Measurements from ENCODE around the gene PSMA6.
"Not testable (repeated sequence)": the region's sequence is repeated elsewhere in the genome, so short reads cannot be mapped to it uniquely, and the experiment has no call there.

Gene PSMA6

DNA sequence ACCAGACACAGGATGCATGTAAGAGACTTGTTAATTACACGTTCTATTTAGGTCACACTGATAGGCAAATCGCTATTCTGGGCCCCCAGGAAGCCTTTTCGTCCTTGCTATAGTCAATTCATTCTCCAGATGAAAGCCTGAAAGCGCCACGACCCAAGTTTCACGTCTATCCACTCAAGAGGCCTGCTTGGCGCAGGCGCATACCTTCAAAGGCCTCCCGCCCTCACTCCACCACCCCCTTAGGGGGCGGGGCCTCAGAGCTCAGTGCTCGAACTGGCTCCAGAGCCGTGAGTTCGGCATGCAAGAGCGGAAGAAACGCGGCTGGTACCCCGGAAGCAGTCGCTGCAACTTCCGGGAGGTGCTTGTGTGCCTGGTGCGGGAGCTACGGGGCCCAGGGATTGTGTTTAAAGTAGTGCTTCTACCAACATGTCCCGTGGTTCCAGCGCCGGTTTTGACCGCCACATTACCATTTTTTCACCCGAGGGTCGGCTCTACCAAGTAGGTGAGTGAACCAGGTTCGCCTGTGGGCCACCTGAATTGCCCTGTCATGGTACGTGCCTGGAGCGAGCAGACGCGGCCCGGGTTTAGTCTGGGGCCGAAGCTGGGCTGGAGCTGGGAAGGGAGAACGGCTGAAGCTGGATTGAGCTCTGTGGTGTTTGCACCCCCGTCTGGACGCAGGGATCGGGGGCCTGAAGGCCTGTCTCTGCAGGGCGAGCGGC is at the start of gene PSMA6:
TSS of gene PSMA6 (plus strand) at position 332 of the 719 bp plus-strand sequence. CDS start at position 427, 95 bp downstream.
- peak; percentile 99 for DNase-seq

GRCh38 chr14:35242599-35243311 is 49.4 kb upstream of the PSMA6 start:
- DNase-seq, result no peak

GRCh38 chr14:35243956-35244355 is 48.2 kb upstream of the PSMA6 start:
- DNase-seq, result no peak

GRCh38 chr14:35244542-35244941 is 47.6 kb upstream of the PSMA6 start:
- DNase-seq, result no peak

- no peak for DNase-seq
Measured at GRCh38 chr14:35245051-35245450, 47.1 kb upstream of the PSMA6 start.

GRCh38 chr14:35247777-35248475 is 44.3 kb upstream of the PSMA6 start:
- no peak for DNase-seq

GRCh38 chr14:35248476-35248788 is 43.8 kb upstream of the PSMA6 start:
- DNase-seq, result no peak

DNA sequence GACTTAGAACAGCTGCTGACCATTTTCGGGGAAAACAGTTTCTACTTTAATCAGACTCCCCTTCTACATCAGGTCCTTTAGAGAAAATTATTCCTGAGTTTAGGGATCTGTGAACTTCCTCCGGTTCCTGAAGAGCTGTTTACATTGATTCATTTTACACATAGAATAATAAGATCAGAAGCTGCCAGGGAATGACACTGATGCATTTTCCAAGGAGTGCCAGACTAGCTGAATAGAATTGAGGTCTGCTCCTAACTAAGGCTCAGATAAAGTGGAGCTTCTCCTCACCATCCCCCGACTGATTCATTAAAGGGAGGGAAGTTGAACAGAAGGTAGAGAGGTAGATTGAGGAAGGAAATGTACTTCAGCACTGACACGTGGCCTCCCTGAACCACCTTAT is 41.9 kb upstream of the PSMA6 start:
- DNase-seq, result no peak

DNA sequence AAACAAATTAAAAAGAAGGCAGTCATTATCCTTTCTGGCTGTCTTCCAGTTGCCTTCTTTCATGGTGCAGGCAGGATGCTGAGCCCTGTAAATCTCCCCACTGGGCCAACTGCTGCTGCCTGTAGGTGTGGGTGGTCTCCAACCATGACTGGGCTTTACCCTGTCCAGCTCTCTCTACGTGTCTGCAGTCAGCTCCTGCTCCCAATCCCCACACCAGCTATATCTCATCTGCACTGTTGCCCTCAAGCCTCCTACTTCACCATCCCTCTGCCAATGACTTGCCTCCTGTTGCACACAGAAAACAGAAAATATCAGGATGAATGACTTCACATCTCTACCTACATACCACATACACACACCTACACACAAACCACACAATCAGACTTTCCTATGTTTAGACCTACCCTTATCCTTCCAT is 39.7 kb upstream of the PSMA6 start:
- DNase-seq, result no peak

DNA sequence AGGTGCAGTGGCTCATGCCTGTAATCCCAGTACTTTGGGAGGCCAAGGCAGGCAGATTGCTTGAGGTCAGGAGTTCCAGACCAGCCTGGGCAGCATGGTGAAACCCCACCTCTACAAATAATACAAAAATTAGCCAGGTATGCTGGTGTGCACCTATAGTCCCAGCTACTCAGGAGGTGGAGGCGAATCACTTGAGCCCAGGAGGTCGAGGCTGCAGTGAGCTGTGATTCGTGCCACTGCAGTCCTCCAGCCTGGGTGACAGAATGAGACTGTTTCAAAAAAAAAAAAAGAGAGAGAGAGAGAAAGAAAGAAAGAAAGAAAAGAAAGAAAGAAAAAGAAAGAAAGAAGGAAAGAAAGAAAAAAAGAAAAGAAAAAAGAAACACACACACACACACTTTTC is 39.1 kb upstream of the PSMA6 start:
- not testable (repeated sequence) for DNase-seq

- not testable (repeated sequence) for DNase-seq
Measured at GRCh38 chr14:35254034-35254622, 38.1 kb upstream of the PSMA6 start.

GRCh38 chr14:35254736-35255135 is 37.4 kb upstream of the PSMA6 start:
- no peak for DNase-seq

DNA sequence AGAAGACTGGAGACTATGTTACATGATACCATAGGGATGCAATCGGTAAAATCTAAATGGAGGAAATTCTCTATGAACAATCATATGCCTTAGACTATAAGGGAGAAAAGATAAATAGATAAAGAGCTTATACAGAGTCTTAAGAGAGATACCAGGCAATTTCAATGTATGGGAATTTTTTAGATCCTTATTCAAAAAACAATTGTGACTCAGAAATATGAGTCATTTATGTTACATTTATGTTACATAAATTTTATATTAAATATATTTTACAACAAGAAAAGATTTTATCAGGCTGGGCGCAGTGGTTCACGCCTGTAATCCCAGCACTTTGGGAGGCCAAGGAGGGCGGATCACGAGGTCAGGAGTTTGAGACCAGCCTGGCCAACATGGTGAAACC is 36.5 kb upstream of the PSMA6 start:
- DNase-seq, result no peak

DNA sequence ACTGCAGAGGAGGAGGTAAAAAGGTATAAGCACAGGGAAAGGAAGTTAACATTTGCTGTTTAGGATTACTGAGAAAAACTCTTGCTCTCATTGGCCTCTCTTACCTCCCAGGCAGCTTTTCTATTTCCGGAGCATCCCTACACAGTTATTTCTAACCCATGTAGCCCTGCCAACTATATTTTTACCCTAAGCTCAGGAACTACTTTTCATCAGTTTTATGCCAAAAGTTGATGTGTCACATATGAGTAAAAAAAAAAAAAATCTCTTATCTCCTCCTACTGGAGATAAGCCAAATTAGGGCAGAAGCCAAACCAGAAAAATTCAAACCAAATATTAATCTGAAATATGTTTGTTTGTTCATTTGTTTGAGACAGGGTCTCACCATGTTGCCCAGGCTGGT is 34.4 kb upstream of the PSMA6 start:
- no peak for DNase-seq

DNA sequence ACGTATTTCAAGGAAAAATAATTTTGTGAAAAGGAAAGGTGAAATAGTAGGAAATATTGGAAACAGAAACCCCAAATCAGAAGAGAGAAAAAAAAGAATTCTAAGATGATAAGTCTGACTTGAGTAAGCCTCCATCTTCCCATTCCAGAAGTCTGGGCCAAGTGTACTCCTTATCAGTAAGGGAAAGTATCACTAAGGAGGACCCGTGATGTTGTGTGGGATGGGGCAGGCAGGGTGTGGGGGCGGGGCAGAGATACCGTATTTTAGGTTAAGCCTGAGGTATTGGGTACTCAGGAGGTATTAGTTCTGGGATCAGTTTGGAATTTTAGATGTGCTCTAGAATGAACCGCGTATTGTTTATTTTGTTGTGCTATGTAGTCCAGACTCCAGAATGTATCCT is 33.8 kb upstream of the PSMA6 start:
- DNase-seq, result no peak

GRCh38 chr14:35261774-35262173 is 30.4 kb upstream of the PSMA6 start:
- DNase-seq, result no peak

DNA sequence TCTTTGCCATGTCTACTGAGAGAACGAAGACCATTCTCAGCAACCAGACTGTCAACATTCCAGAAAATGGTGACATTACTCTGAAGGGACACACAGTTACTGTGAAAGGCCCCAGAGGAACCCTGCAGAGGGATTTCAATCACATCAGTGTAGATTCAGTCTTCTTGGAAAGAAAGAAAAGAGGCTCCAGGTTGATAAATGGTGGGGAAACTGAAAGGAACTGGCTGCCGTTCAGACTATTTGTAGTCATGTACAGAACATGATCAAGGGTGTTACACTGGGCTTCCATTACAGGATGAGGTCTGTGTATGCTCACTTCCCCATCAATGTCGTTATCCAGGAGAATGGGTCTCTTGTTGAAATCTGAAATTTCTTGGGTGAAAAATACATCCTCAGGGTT is 29.7 kb upstream of the PSMA6 start:
- no peak for DNase-seq

DNA sequence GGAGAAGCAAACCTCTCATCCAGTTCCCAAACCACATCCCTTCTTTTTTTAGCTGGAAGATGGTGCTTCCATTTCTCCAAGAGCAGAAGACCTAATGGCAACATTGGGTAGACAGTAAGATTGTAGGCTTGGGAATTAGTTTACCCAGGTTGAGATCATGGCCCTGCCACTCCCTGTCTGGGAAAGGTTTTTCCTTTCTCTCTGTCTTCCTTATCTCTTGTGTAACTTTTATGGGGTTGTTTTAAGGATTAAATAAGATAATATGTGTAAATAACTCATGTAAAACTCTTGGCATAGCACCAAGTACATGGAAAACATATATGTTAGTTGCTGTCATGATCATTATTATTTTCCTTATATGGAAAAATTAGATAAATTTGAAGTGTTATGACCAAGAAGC is 23.2 kb upstream of the PSMA6 start:
- DNase-seq, result no peak

GRCh38 chr14:35274805-35275204 is 17.4 kb upstream of the PSMA6 start:
- DNase-seq, result no peak

DNA sequence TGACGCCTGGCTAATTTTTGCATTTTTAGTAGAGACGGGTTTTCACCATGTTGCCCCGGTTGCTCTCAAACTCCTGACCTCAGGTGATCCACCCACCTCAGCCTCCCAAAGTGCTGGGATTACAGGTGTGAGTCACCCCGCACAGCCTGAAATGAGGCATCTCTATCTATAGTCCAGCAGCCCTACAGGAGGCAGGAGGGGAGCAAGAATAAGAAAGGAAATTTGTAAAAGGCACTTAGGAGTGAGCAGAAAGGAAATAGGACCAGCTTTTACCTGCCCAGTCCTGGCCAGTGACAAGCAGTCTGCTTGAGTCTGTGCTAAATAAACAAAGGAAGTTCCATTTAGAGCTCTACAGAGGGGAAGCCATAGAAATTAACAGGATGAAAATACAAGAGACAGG is 15.0 kb upstream of the PSMA6 start:
- DNase-seq, result no peak

GRCh38 chr14:35279369-35279768 is 12.8 kb upstream of the PSMA6 start:
- no peak for DNase-seq

DNA sequence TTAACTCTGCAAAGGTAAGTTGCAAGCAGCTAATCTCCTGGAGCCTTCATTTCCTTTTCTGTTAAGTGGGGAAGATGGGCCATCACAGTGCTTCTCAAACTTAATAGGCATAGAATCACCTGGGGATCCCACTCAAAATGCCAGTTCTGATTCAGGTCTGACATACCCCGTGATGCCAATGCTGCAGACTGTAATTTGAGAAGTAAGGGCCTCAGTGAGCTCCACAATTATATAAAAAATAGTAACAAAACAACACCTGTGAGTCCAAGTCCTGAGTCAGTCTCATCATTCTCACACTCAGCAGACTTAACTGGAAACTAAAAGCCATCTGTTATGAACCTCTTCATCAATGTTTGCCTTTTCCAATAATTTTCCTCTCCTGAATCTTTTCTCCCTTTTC is 10.8 kb upstream of the PSMA6 start:
- DNase-seq, result no peak

DNA sequence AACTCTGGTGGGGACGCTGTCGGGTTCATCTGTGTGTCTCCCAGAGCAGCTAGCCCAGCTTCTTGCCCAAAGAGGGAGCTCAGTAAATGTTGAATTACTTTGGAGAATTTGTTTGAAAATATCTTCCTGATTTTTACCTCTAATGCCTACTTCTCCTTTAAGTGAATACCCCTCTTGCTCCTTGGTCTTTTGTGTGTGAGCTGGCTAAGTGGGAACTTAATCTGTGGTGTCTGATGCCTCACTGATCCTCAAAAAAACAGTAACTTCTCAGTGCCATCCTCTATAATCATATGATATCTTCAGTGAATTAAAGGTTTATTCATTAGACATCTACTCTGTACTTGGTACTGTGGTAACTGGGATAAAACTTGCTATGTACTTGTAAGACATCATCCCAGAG is 7.7 kb upstream of the PSMA6 start:
- DNase-seq, result no peak

Data from NCI-H1930 (cell line).